ENCODE data around the gene HK1.

The HK1 gene

DNA sequence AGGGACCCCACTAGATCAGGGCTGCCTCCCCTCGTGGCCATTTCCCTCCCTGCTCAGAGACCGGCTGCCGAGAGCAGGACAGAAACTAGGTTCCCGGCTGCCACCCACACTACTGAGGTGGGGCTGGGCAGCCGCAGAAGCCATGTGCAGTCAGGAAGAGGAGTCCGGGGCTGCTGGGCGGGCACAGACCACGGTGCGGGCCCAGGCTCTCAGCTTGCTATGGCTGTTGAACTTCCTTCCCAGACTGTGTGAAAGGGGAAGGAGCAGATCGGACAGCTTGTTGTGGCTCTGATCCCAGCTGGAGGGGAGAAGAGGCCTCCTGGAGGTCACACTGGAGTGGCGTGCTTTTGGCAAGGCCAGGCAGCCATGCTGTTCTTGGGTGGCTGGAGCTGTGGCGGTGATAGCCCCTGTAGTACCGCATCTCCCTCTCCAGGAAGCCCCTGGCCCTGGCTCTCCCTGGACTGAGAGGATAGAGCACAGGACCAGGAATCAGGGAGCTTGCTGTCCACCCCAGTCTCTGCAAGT lies 56.8 kb downstream of the HK1 start:
- TF ChIP-seq MYC (IDR thresholded peaks at IDR 0.05; ENCODE audit: low read depth, low read length), result no peak
- TF ChIP-seq, protein P1, sequence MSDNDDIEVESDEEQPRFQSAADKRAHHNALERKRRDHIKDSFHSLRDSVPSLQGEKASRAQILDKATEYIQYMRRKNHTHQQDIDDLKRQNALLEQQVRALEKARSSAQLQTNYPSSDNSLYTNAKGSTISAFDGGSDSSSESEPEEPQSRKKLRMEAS (IDR thresholded peaks at IDR 0.05; ENCODE audit: low read depth, low read length), result no peak
- H3K4me3 ChIP-seq (ENCODE audit: low read depth, low read length), result no peak overlapping the region
- DNase-seq (ENCODE audit: low read depth), result peak; percentile 60

DNA sequence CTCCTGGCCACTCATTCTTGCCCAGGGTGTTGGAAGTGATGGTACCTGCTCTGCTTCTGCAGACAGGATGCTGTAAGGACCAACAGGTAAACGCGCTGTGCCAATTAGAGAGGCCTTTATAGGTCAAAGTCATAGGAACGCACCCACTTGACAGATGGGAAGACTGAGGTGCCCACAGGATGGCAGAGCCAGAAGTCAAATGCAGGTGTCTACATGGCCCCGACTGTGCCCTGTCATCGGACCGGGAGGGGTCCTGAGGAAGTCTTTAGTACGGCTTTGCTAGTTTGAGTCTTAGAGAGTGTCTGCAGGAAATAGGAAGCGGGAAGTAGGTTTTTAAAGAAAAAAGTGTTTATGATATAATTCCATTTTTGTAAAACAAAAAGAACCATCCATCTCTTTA lies 57.3 kb downstream of the HK1 start:
- H3K4me3 ChIP-seq (ENCODE audit: low read depth, low read length), result no peak overlapping the region
- no peak for DNase-seq (ENCODE audit: low read depth)
- TF ChIP-seq CTCF (IDR thresholded peaks at IDR 0.05; ENCODE audit: low read depth, low read length) (no peak), MYC (IDR thresholded peaks at IDR 0.05; ENCODE audit: low read depth, low read length) (no peak), POLR2A (IDR thresholded peaks at IDR 0.05; ENCODE audit: extremely low read depth, insufficient read length) (no peak)
- TF ChIP-seq, protein P1 (IDR thresholded peaks at IDR 0.05; ENCODE audit: low read depth, low read length), result no peak

DNA sequence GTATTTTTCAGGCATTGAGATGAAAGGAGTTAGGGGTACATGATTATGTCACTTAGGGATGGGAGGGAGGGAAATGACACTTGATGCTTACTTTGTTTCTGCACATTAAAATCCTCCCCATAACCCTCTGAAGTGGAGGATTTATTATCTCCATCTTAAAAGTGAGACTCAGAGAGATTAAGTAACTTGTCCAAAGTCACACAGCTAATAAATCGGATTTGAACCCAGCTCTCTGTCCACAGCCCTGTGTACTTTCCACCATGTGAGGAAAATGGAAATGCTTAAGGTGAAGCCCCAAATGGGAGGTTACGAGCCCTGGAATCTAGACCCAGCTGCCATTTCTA lies 58.6 kb downstream of the HK1 start:
- H3K4me3 ChIP-seq (ENCODE audit: low read depth, low read length), result no peak overlapping the region
- DNase-seq (ENCODE audit: low read depth), result no peak
- no peak for TF ChIP-seq POLR2A (IDR thresholded peaks at IDR 0.05; ENCODE audit: extremely low read depth, insufficient read length)
- TF ChIP-seq, protein P1 (IDR thresholded peaks at IDR 0.05; ENCODE audit: low read depth, low read length), result no peak
- no peak for TF ChIP-seq CTCF (IDR thresholded peaks at IDR 0.05; ENCODE audit: low read depth, low read length)
- TF ChIP-seq MYC (IDR thresholded peaks at IDR 0.05; ENCODE audit: low read depth, low read length), result no peak

DNA sequence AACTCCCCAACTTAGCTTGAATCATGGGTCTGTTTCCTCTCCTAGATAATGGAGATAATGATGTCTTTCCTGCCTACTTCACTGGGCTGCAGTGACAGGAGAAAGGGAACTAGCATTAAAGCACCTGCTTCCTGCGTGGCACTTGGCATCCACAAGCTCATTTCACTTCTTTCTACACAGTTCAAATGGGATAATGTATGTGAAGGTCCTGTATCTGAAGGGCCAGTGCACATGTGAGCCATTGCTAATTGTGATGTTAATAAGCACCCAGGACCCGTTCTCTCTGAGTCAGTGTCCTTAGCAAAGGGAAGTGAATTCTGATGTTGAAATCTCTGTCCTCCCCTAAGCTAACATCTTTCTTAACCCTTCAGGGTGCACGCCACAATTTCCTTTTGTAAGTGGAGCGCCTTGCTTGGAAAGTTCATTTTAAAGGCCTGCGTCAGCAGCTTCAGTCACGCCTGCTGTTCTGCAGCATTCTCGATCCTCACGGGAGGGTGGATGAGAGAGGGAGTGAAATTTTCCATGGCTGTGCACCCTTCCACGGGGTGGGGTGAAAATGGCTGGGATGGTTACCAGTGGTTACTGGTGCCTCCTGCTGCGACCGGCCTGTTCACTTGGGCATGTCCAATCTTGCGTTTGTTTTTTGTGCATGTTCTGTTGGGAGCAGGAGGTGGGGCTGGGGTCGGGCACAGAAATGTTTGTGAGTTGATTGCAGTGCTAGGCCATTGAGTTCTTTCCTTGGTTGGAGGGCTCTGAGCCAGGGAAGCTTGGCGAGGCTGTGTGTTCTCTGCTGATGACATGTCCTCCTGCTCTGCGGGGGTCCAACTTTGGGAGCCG lies 59.2 kb downstream of the HK1 start:
- peak; percentile 96 for DNase-seq (ENCODE audit: low read depth)

DNA sequence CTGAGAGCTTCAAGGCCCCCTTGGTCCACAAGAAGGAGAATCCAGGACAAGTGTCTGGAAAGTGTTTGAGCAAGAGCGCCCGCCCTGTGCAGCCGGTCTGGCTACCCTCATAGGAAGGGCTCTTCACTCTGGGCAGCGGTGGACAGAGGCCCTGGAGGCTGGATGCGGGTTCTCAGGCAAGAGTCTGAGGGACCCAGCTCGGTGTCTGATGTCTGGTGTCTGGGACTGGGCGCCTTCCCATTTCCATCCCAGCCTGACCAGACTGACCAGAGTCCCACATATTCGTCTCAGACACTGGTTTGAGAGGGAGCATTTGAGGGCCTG lies 59.8 kb downstream of the HK1 start:
- TF ChIP-seq POLR2A (IDR thresholded peaks at IDR 0.05; ENCODE audit: extremely low read depth, insufficient read length), result no peak
- H3K4me3 ChIP-seq (ENCODE audit: low read depth, low read length), result no peak overlapping the region
- no peak for DNase-seq (ENCODE audit: low read depth)

More for the DNA sequence above, 59.2 kb downstream of the HK1 start:
- TF ChIP-seq, protein P1 (IDR thresholded peaks at IDR 0.05; ENCODE audit: low read depth, low read length), result peak; percentile 68
- no peak for TF ChIP-seq POLR2A (IDR thresholded peaks at IDR 0.05; ENCODE audit: extremely low read depth, insufficient read length)
- no peak for TF ChIP-seq CTCF (IDR thresholded peaks at IDR 0.05; ENCODE audit: low read depth, low read length)
- TF ChIP-seq MYC (IDR thresholded peaks at IDR 0.05; ENCODE audit: low read depth, low read length), result peak; percentile 81
- H3K4me3 ChIP-seq (ENCODE audit: low read depth, low read length), result no peak overlapping the region

GRCh38 chr10:69338547-69339450 lies 60.5 kb downstream of the HK1 start:
- H3K4me3 ChIP-seq (ENCODE audit: low read depth, low read length), result no peak overlapping the region
- TF ChIP-seq, protein P1 (IDR thresholded peaks at IDR 0.05; ENCODE audit: low read depth, low read length), result no peak
- DNase-seq (ENCODE audit: low read depth), result no peak

- H3K4me3 ChIP-seq (ENCODE audit: low read depth, low read length), result no peak overlapping the region
- no peak for TF ChIP-seq MYC (IDR thresholded peaks at IDR 0.05; ENCODE audit: low read depth, low read length)
- TF ChIP-seq, protein P1 (IDR thresholded peaks at IDR 0.05; ENCODE audit: low read depth, low read length), result no peak
- no peak for TF ChIP-seq CTCF (IDR thresholded peaks at IDR 0.05; ENCODE audit: low read depth, low read length)
- no peak for TF ChIP-seq POLR2A (IDR thresholded peaks at IDR 0.05; ENCODE audit: extremely low read depth, insufficient read length)
- DNase-seq (ENCODE audit: low read depth), result no peak
These were observed 62.4 kb downstream of the HK1 start for GRCh38 chr10:69340695-69341094.

Measured in NB4 (cell line).